NAMALWA (cell line): ENCODE results near the gene CRLF3.
A peak's percentile ranks its signal among the peaks of the same experiment; 100 is the strongest.
"Not testable (repeated sequence)": the region's sequence is repeated elsewhere in the genome, so short reads cannot be mapped to it uniquely, and the experiment has no call there.

Experiments
- DNase-seq: peaks from one replicate; pipeline ENCODE4 v3.0.0-alpha.2; 2015; ENCODE audit warnings: low spot score

The CRLF3 gene

DNA sequence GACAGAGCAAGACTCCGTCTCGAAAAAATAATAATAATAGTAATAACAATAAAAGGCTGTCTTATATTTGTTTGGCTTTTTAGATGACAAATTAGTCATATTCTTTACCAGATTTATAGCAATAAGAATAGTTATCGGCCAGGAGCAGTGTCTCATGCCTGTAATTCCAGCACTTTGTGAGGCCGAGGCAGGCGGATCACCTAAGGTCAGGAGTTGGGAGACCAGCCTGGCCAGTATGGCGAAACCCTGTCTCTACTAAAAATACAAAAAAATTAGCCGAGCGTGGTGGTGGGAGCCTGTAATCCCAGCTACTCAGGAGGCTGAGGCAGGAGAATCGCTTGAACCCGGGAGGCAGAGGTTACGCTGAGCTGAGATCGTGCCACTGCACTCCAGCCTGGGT is 10.3 kb downstream of the CRLF3 start:
- not testable (repeated sequence) for DNase-seq

DNA sequence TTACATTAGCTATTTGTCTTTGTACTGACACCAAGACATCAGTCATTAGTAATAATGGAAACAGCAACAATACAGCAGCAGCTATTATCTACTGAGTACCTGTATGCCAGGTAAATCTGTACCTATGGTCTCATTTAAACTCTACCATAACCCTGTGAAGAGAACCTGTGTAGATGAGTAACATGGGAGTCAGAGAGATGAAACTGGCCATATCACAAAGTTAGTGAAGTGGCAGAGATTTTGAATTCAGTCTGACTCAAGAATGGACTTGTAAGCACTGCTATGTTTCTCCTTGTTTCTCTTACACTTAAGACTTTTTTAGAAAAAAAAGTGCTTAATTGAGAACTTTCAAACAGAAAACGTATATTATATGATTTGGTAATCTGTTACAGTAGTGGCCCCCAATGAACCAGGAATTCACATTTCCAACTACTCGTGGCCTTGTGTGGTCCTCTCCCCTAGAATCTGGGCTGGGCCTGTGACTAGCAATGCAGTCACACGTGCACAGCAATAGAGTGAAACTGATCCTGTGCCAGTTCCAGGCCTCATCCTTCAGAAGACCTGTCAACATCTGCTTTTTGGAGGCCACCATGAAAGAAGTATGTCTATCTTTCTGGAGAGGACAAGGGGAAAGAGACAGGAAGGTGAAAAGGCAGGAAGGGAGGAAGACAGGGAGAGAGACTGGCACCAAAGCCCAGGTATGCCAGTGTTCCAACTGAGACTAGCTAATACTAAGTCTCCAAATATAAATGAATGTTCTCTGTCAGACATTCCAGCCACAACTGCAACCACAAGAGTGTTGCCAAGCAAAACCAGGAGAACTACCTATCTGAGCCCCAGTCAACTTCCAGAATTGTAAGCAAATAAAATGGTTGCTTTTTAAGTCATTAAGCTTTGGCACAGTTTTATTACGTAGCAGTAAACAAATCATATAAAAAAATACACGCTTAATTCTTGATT is 12.0 kb downstream of the CRLF3 start:
- no peak for DNase-seq

DNA sequence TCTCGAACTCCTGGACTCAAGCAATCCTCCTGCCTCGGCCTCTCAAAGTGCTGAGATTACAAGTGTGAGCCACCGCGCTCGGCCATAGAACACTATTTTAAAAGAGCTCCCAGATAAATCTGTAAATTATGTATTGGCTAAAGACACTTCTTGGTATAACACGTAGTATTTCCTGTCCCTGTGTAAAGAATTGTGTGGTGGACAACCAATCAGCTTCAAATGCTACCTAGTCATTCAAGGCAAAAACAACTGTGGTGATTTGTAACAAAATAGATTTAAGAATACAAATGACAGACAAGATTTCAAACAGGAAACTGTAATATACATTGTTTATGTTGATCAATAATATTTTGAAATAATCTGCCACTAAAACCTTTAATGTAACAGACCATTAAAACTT is 14.6 kb downstream of the CRLF3 start:
- no peak for DNase-seq

DNA sequence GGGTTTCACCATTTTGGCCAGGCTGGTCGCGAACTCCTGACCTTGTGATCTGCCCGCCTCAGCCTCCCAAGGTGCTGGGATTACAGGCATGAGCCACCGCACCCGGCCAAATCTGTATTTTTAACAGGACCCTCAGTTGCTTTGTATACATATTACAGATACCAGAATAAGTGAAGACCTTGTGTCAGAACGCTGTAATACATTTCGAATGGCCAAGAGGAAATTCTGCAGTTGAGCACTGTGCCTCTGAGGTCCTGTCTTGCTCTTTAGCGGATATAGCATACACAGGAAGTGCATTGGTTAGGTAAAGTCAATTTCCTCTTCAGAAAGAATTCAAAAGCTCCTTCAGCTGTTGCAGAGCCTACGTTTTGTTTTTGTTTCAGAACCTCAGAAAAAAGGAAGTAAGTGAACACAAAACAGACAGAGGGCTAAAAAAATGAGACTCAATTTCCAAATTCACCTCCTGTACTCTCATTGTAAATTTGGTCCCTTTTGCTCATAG is 15.7 kb downstream of the CRLF3 start:
- peak; percentile 96 for DNase-seq

DNA sequence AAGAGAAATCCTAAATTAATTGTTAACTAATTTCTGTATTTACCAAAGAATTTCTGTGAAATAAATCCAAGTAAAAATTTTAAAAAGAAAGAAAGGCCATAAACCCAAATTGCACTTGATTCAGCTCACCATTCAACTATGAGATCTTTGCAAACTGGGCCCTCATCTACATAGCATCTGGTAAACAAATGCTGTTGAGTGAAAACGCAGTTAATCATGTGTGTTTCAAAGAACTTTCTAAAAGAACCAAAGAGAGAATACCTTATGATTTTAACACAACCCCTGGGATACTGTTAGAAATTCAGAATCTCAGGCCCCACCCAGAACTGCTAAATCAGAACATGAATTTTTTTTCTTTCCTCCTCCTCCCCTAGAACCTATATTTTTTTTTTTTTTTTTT is 16.6 kb downstream of the CRLF3 start:
- DNase-seq = peak; percentile 30

DNA sequence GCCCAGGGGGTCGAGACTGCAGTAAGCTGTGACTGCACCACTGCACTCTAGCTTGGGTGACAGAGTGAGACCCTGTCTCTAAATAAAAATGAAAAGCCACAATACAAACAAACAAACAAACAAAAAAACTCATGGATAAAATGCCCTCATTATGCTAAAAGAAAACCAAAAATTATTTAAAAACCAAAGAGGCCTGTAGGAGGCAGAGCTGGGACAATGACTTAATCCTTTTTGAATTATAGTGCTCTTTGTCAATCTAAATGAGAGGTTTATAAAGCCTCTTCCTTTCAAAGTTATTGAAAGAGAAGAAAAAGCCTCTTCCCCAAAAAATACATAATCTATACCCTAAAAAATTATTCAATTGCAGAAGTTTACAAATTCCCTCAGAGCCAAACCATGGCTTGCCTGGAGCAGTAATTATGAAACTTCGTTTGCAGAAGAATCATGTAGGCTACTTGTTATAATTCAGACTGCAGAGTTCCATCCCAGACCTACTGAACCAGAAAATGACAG is 18.5 kb downstream of the CRLF3 start:
- DNase-seq = no peak

DNA sequence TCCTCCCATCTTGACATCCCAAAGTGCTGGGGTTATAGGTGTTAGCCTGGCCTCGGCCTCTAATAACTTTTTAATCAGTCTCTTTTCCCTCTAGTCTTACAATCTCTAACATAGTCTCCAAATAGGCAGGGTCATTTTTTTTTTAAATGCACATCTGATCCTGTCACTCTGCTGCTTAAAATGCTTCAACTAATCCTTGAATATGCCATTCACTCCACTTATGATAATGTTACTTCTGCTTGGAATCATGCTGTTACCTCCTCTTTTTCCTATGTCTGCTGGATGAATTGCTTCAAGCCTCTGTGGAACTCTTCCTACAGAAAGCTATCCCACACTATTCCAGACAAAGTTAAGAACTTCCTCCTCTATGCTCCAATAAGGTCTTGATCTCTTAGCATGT is 22.8 kb downstream of the CRLF3 start:
- DNase-seq = no peak

DNA sequence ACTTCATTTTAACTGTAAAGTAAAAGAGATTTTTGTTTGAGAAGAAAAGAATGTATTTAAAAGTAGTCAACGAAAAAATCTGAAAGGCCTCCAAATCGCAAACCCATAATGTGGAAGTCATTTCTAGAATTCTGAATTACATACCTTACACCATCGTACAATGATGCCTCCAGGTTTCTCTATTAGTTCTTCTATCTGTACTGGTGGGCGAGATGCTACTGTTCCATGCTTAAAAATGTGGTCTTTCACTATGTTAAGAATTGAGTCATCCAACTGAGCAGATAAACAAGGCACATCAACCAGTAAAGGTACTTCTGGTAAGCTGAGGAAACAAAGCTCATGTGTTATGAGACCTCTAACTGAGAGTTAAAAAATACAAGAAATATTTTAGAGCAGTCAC is 28.5 kb downstream of the CRLF3 start:
- DNase-seq = no peak

DNA sequence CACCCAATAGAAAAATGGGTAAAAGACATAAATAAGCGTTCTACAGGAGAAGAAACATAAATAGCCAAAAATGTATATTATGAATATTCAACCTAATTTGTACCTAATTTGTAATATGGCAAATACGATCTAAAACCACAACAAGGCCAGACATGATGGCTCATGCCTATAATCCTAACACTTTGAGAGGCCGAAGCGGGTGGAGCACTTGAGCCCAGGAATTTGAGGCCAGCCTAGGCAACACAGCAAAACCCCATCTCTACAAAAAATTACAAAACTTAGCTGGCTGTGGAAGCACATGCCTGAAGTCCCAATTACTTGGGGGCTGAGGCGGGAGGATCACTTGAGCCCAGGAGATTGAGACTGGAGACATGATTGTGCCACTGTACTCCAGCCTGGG is 30.1 kb downstream of the CRLF3 start:
- DNase-seq = no peak

DNA sequence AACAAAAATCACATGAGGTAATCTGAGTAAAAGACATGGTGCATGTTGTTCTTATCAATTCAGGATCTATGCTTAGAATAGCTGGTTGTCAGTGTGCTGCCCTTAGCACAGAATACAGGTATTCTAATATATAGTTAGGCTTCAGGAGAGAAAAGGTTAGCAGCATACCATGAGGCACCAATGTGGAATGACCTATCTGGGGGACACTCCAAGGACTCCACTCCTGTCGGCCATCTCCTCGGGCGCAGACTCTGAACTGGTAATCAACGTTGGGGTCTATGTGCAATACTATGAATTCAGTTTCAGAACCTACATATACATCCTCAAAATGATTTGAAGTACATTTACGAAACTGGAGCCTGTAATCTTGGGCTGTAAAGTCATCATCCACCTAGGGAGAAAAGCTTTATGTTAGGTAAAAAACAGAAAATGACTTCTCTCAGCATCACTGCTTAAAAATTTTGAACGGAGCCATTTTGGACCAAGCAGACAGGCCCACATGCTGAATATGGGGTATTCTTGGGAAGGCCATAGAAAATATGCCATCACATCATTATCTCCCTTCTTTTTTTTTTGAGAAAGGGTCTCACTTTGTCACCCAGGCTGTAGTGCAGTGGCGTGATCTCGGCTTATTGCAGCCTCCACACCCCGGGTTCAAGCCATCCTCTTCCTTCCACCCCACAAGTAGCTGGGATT is 31.1 kb downstream of the CRLF3 start:
- DNase-seq = no peak

DNA sequence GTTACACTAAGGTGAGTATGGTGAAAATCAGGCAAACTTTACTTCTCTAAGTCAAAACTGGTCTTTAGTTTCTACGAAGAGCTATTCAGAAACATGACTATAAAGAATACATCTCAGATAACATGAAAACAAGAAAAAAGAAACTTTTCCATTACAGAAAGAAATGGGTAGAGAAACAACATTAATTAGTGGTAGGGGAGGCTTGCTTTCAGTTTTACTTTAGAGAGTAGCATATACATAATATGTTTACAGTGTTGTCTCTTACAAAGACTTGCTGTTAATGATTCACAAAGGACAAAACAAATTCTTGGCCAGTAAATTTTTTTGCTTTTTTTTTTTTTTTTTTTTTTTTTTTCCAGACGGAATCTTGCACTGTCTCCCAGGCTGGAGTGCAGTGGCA is 34.2 kb downstream of the CRLF3 start:
- no peak for DNase-seq

DNA sequence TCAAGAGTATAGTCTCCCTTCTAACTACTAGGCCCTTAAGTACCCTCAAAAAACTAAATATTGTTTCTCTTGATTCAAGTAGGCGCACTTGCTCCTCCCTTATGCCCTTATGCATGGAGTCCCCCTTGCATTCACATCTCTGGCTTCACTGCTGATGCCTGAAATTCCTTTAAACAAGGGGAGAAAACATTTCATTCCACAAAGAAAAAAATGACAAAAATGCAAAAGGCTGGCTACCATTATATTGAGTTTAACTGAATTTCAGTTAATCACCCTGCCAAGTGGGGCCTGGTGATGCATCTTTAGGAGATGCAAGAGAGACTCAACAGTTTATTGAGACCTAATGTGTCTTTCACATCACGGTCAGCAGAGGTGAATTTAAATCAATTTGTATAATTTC is 35.6 kb downstream of the CRLF3 start:
- DNase-seq = no peak

DNA sequence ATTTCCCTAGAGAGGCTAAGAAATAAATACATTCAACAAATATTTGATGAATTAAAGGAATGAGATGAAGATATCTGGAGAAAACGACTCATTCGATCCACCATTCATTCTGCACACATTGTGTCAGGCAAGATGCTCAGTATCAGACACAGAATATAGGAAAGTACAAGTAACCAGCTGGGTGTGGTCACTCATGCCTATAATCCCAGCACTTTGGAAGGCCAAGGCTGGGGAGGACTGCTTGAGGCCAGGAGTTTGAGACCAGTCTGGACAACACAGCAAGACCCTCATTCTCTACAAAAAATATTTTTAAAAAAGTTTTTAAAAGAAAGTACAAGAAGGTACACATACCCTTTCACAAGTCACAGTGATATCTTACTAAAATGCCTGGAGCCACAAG is 42.3 kb downstream of the CRLF3 start:
- DNase-seq = no peak

DNA sequence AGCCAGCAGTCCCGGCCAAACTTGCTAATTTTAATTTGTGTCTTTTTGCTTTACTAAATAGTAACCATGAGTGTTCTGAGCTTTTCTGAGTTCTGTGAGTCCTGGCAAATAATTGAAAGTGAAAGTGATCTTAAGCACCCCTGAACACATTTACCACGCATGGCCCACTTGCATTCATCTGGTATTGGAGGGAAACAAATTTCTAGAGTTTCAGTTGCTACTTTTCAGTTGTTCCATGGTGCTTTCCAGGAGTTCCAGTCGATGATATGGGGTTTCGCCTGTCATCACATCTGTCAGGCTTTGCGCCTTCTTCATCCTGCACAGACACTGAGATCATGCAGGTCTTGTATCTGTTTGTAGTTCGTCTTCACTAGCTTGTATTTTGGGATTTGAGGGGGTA is 44.1 kb downstream of the CRLF3 start:
- peak; percentile 29 for DNase-seq

DNA sequence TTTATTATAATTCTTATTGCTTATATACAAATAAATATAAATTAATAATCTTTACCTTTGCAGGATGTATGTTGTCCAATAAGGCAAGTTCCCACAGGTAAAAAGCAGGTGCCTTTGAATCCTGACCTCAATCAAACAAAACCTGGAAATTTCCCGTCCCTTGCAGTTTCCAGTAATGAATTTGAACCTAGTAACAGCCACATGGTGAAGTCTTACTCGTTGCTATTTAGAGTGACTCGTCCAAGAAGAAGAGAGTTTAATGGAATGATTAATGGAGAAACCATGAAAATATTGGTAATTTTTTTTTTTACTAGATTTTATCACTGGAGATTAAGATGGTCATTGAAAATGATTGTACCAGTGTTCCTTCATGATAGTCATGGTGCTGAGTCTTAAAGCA is 55.7 kb downstream of the CRLF3 start:
- not testable (repeated sequence) for DNase-seq

DNA sequence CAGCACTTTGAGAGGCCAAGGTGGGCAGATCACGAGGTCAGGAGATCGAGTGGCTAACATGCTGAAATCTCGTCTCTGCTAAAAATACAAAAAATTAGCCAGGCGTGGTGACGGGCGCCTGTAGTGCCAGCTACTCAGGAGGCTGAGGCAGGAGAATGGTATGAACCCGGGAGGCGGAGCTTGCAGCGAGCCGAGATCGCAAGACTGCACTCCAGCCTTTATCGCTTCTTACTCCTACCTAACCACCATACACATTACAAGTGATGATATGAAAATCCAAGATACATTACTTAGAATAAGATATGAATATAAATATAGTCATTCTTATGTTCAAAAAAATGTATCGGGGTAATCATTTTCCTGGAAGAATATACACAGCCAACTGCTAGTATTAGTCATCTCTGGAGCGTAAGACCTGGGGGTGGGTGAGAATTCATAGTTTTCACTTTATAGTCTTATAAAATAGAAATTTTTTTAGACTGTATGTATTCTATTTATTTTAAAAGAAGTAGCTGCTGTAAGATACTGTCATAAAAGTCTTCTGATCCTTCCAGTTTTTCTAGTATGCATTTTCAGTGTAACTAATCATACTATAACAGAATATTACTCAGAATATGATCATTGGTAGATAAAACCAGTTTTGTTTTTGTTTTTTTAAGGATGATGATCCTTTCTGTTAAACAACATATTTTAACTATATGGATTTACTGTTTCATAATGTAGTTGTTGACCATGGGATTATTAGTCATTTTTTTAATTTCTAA is 56.7 kb downstream of the CRLF3 start:
- not testable (repeated sequence) for DNase-seq

DNA sequence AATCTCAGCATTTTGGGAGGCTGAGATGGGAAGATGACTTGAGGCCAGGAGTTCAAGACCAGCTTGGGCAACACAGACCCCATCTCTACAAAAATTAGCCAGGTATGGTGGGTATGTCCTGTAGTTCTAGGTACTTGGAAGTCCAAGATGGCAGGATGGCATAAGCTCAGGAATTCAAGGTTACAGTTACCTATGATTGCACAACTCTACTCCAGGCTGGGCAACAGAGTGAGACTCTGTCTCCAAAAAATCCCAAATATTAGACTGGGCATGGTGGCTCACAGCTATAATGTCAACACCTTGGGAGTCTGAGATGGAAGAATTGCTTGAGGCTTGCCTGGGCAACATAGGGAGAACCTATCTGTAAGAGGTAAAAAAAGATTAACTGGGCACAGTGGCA is 63.4 kb downstream of the CRLF3 start:
- DNase-seq = no peak

DNA sequence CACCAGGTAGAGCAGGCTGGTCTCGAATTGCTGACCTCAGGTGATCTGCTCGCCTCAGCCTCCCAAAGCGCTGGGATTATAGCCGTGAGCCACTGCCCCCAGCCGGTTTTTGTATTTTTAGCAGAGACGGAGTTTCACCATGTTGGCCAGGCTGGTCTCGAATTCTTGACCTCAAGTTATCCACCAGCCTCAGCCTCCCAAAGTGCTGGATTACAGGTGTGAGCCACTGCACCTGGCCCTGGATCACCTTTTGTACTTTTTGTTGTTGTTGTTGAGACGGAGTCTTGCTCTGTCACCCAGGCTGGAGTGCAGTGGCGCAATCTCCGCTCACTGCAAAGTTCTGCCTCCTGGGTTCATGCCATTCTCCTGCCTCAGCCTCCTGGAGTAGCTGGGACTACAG is 71.2 kb downstream of the CRLF3 start:
- not testable (repeated sequence) for DNase-seq

DNA sequence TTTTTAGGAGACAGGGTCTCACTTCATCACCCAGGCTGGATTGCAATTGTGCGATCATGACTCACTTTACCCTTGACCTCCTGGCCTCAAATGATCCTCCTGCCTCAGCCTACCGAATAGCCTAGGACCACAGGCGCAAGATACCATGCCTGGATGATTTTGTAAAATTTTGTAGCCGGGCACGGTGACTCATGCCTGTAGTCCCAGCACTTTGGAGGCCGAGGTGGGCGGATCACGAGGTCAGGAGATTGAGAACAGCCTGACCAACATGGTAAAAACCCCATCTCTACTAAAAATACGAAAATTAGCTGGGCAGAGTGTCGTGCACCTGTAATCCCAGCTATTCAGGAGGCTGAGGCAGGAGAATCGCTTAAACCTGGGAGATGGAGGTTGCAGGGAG is 73.5 kb downstream of the CRLF3 start:
- DNase-seq = not testable (repeated sequence)

DNA sequence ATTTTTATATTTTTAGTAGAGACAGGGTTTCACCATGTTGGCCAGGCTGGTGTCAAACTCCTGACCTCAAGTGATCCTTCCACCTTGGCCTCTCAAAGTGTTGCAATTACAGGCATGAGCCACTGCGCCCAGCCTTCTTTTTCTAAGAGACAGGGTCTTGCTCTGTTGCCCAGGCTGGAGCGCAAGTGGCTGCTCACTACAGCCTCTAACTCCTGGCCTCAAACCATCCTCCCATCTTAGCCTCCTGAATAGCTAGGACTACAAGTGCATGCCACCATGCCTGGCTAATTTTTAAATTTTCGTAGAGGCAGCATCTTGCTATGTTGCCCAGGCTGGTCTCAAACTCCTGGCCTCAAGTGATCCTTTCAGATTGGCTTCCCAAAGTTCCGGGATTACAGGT is 76.9 kb downstream of the CRLF3 start:
- DNase-seq = not testable (repeated sequence)

DNA sequence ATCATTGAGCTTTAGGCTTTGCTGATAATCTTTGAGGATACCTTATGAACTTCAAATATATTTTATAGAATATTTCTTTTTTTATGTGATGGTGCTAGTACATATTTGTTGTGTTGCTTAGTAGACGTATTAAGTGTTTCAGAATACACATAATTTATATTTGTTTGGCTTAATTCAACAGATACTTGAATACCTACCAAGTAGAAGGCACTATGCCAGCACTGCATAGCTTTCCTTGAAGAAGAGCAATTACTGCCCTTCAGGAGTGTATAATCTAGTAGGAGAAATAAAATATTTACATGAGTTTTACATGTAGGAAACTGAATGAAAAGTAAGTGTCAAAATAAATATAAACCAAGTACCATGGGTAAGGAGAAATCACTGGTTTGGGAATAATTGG is 81.8 kb downstream of the CRLF3 start:
- DNase-seq = not testable (repeated sequence)

DNA sequence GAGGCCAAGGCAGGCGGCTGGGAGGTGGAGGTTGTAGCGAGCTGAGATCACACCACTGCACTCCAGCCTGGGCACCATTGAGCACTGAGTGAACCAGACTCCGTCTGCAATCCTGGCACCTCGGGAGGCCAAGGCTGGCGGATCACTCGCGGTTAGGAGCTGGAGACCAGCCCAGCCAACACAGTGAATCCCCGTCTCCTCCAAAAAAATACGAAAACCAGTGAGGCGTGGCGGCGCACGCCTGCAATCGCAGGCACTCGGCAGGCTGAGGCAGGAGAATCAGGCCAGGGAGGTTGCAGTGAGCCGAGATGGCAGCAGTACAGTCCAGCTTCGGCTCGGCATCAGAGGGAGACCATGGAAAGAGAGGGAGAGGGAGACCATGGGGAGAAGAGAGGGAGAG is 88.1 kb downstream of the CRLF3 start:
- not testable (repeated sequence) for DNase-seq
